ENCODE data around the gene EDAR. TPM values are rescaled to one million over a fixed set of nuclear protein-coding genes. Genes with fewer than 3 reads are reported as not detected.
A peak's percentile ranks its signal among the peaks of the same experiment; 100 is the strongest.

Gene EDAR
- polyA plus RNA-seq, 1 donor (not counting 4 experiments of a cell fraction or from before 2014, with no cell fraction given) = 0.21 TPM

GRCh38 chr2:108959401-108959800 is 29.6 kb downstream of the EDAR start:
- Histone ChIP-seq H3K9me3 (ENCODE audit: control insufficient read depth, low read depth, low read length) (no peaks in the 10 kb centered on the region), H3K9ac (ENCODE audit: control insufficient read depth, extremely low read depth, insufficient read depth, low read length) (no peak overlapping the region), H3K27ac (ENCODE audit: control insufficient read depth, insufficient read depth, low read length) (no peak overlapping the region), H3K4me2 (ENCODE audit: control insufficient read depth, extremely low read depth, insufficient read depth, low read depth, low read length) (peak overlapping the region; percentile 65), H3K4me1 (ENCODE audit: control insufficient read depth, extremely low read depth, insufficient read depth, low read length) (peaks cover 30% of the 10 kb centered on the region), H4K20me1 (ENCODE audit: control insufficient read depth, extremely low read depth, insufficient read depth, low read length) (no peaks in the 10 kb centered on the region), H3K4me3 (ENCODE audit: control insufficient read depth in 2 of 3, extremely low read depth in 1 of 3, insufficient read depth in 2 of 3, low read depth in 1 of 3, low read length in 3 of 3) (no peak overlapping the region), H3K79me2 (ENCODE audit: control insufficient read depth, insufficient read depth, low read length) (no peaks in the 10 kb centered on the region), H3K9me1 (ENCODE audit: control insufficient read depth, extremely low read depth, insufficient read depth, low read length) (no peaks in the 10 kb centered on the region), H2AFZ (ENCODE audit: control insufficient read depth, low read length) (no peak overlapping the region), H3K27me3 (ENCODE audit: control insufficient read depth, extremely low read depth, insufficient read depth, low read length) (no peaks in the 10 kb centered on the region), H3K36me3 (ENCODE audit: control insufficient read depth in 2 of 2, extremely low read depth in 1 of 2, insufficient read depth in 2 of 2, low read length in 2 of 2) (no peaks in the 10 kb centered on the region)
- DNase-seq (ENCODE audit: low read depth, low spot score) (no peak), FAIRE-seq (peak; percentile 13)
- dilution Hi-C loops (cut with MboI; ENCODE audit: extremely low pct_ligation_motif_present, low sequenced_read_pairs) = no loop called here
- TF ChIP-seq EZH2 (IDR thresholded peaks at IDR 0.05; ENCODE audit: low read length) = no peak

GRCh38 chr2:108958632-108959341 is 30.2 kb downstream of the EDAR start:
- dilution Hi-C loops (cut with MboI; ENCODE audit: extremely low pct_ligation_motif_present, low sequenced_read_pairs) = no loop called here
- Histone ChIP-seq H3K36me3 (ENCODE audit: control insufficient read depth in 2 of 2, extremely low read depth in 1 of 2, insufficient read depth in 2 of 2, low read length in 2 of 2) (no peaks in the 10 kb centered on the region), H3K4me1 (ENCODE audit: control insufficient read depth, extremely low read depth, insufficient read depth, low read length) (peaks cover 30% of the 10 kb centered on the region), H4K20me1 (ENCODE audit: control insufficient read depth, extremely low read depth, insufficient read depth, low read length) (no peaks in the 10 kb centered on the region), H3K9ac (ENCODE audit: control insufficient read depth, extremely low read depth, insufficient read depth, low read length) (no peak overlapping the region), H3K79me2 (ENCODE audit: control insufficient read depth, insufficient read depth, low read length) (no peaks in the 10 kb centered on the region), H3K9me3 (ENCODE audit: control insufficient read depth, low read depth, low read length) (no peaks in the 10 kb centered on the region), H3K27me3 (ENCODE audit: control insufficient read depth, extremely low read depth, insufficient read depth, low read length) (no peaks in the 10 kb centered on the region), H2AFZ (ENCODE audit: control insufficient read depth, low read length) (no peak overlapping the region), H3K4me2 (ENCODE audit: control insufficient read depth, extremely low read depth, insufficient read depth, low read depth, low read length) (peak overlapping the region; percentile 65), H3K27ac (ENCODE audit: control insufficient read depth, insufficient read depth, low read length) (peak overlapping the region; percentile 13), H3K4me3 (ENCODE audit: control insufficient read depth in 2 of 3, extremely low read depth in 1 of 3, insufficient read depth in 2 of 3, low read depth in 1 of 3, low read length in 3 of 3) (no peak overlapping the region), H3K9me1 (ENCODE audit: control insufficient read depth, extremely low read depth, insufficient read depth, low read length) (no peaks in the 10 kb centered on the region)
- no peak for TF ChIP-seq EZH2 (IDR thresholded peaks at IDR 0.05; ENCODE audit: low read length)
- TF ChIP-seq CTCF (optimal IDR thresholded peaks at IDR 0.05 in 1 of 3, IDR thresholded peaks at IDR 0.05 in 1 of 3, conservative IDR thresholded peaks at IDR 0.05 in 1 of 3; ENCODE audit: extremely low read depth in 1 of 3, insufficient read depth in 2 of 3, low read length in 3 of 3) = no peak
- FAIRE-seq (peak; percentile 77), DNase-seq (ENCODE audit: low read depth, low spot score) (no peak)
